GM12892 (cell line): ENCODE data around the gene ABHD10.

Source experiments
- POLR2AphosphoS5 ChIP-seq: IDR thresholded peaks from 2 replicates; pipeline ENCODE4 v1.6.1; 2011; ENCODE audit warnings: low read depth, low read length, control low read depth
- TAF1 ChIP-seq: IDR thresholded peaks from 2 replicates; pipeline ENCODE4 v1.6.1; 2011; ENCODE audit warnings: low read depth, mild to moderate bottlenecking, control low read depth, low read length, borderline replicate concordance

DNA sequence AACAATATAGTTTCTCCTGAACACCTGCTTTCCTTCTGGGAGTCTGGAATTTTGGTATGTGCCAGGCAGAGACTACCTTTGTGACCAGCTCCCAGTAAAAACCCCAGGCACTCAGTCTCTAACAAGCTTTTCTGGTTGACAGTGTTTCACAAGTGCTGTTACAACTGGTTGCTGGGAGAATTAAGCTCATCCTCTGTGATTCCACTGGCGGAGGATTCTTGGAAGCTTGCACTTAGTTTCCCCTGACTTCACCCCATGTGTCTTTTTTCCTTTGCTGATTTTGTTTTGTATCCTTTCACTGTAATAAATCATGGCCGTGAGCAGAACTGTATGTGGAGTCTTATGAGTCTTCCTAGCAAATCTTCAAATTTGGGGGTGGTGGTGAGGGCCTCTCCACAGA is 14.2 kb downstream of the ABHD10 start:
- TF ChIP-seq POLR2AphosphoS5: no peak
- no peak for TF ChIP-seq TAF1
